Lower leg skin (tissue), 3 donors: ENCODE measurements around the gene PLD5.

Experiments
- POLR2A ChIP-seq, 2 donors: fragments of 450-650 bp; IDR thresholded peaks; one replicate each; pipeline ENCODE4 v1.6.1; 2016 to 2017; ENCODE audit warnings: antibody characterized with exemption in 2 of 2, mild to moderate bottlenecking in 1 of 2, moderate library complexity in 1 of 2
- TF ChIP-seq, protein P1 (sequence below), 3 donors: fragments of 450-650 bp; IDR thresholded peaks; one replicate each; pipeline ENCODE4 v1.5.1; 2016; ENCODE audit warnings: antibody characterized with exemption in 3 of 3, mild to moderate bottlenecking in 3 of 3, moderate library complexity in 2 of 3

DNA sequence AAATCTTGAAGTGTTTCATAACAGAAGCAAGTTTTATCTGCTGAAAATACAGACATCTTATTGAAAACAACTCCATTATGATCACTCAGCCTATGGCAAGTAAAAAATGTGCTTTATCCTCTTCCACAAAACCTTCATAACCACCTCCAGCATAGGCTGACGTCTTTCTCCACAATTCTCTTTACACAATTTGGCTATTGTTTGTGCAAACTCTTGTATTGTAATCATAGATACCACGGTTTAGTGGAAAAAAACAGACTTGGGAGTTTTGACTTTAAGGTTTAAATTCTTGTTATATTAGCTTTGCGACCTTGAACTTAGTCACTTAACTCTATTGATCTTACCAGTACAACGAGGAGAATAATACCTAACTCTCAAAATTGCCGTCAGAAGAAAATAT lies 126.1 kb downstream of the PLD5 start:
- TF ChIP-seq, protein P1, sequence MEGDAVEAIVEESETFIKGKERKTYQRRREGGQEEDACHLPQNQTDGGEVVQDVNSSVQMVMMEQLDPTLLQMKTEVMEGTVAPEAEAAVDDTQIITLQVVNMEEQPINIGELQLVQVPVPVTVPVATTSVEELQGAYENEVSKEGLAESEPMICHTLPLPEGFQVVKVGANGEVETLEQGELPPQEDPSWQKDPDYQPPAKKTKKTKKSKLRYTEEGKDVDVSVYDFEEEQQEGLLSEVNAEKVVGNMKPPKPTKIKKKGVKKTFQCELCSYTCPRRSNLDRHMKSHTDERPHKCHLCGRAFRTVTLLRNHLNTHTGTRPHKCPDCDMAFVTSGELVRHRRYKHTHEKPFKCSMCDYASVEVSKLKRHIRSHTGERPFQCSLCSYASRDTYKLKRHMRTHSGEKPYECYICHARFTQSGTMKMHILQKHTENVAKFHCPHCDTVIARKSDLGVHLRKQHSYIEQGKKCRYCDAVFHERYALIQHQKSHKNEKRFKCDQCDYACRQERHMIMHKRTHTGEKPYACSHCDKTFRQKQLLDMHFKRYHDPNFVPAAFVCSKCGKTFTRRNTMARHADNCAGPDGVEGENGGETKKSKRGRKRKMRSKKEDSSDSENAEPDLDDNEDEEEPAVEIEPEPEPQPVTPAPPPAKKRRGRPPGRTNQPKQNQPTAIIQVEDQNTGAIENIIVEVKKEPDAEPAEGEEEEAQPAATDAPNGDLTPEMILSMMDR (IDR thresholded peaks at IDR 0.05): no peak
- no peak for TF ChIP-seq POLR2A (IDR thresholded peaks at IDR 0.05)
